Pancreas (tissue), 10 donors: ENCODE data around the gene THPO. TPM values are rescaled to one million over a fixed set of nuclear protein-coding genes. Genes with fewer than 3 reads are reported as not detected.

Source experiments
- ATAC-seq, 4 donors: fragments of 200-7000 bp; cut with Tn5 transposase; one replicate each; pipeline versions ENCODE4 v1.8.0 to v1.9.1; 2020; ENCODE audit warnings: mild to moderate bottlenecking in 4 of 4, moderate library complexity in 4 of 4
- DNase-seq, 6 donors: peaks; one replicate each; pipeline ENCODE4 v3.0.0-alpha.2; 2020
- FAIRE-seq: peaks from 2 replicates; lab custom pipeline; 2012; peaks lifted over from hg19 to GRCh38; lab: Jason Lieb, UNC
- H3K27ac ChIP-seq, 4 donors: fragments of 200-600 bp; sonication (generic); 1 replicate in 3 of 4; 2 replicates in 1 of 4; pipeline versions ENCODE4 v1.5.0 to v1.8.0; 2020
- H3K27me3 ChIP-seq, 4 donors: fragments of 200-600 bp; one replicate each; pipeline ENCODE4 v1.8.0; 2021
- H3K36me3 ChIP-seq, 3 donors: fragments of 200-600 bp; sonication (generic) in 1 of 3; one replicate each; pipeline versions ENCODE4 v1.5.0 to v1.8.0; 2020 to 2021
- H3K4me1 ChIP-seq, 3 donors: fragments of 200-600 bp; one replicate each; pipeline ENCODE4 v1.8.0; 2021
- H3K4me3 ChIP-seq, 4 donors: fragments of 200-600 bp; sonication (generic) in 2 of 4; one replicate each; pipeline versions ENCODE4 v1.5.0 to v1.8.0; 2020 to 2021
- H3K9me3 ChIP-seq, 4 donors: fragments of 200-600 bp; one replicate each; pipeline ENCODE4 v1.8.0; 2021
- CTCF ChIP-seq, 4 donors: fragments of 200-600 bp; sonication (generic) in 3 of 4; IDR thresholded peaks; one replicate each; pipeline versions ENCODE4 v1.5.0 to v1.8.0; 2021; ENCODE audit warnings: antibody characterized with exemption in 4 of 4
- WGBS, 2 donors: extraction: QIAGEN DNeasy Blood & Tissue Kit; methylation state at CpG; one replicate each; pipeline ENCODE4 v1.1.7; 2013; 5-methylcytosine and 5-hydroxymethylcytosine counted together
- intact Hi-C, 3 donors: fragments of 100-400 bp; cut with DNase I; formaldehyde crosslinking; loops; one replicate each; pipeline versions ENCODE4 v1.11.1 to v1.14.2; 2022
- polyA plus RNA-seq, 2 donors: library from polyadenylated mRNA; stranded (reverse); fragments of 200-250 nt; gene quantifications; one replicate each; pipeline ENCODE4 v1.2.3, GENCODE V29; 2013
- total RNA-seq, 6 donors: library from RNA; stranded (reverse); fragmentation: NEBNext Ultra II Directional in 4 of 6; extraction: Animal tissue kit (Norgen Biotek cat#: 25700) in 4 of 6; gene quantifications; one replicate each; pipeline versions ENCODE4 v1.2.1 to v1.2.4, GENCODE V29; 2021 to 2023
- donor health status: healthy with polysubstance abuse.
- donor health status: DM: no; HTN: no; CAD: no; lungs with moderate emphysema.
- donor health status: DM: no; HTN: no; CAD: no.
- donor health status: control.
- donor health status: control.
- donor health status: Bipolar disorder and iron deficiency.
- donor health status: DM: yes; HTN: yes; CAD: no.
- donor health status: DM: no; HTN: no; CAD: no.
- donor health status: DM: no; HTN: no; CAD: no.
- donor health status: DM: yes; HTN: yes; CAD: no.

THPO gene
- total and polyA plus RNA-seq, 8 donors: 0.28 to 1.3 (median 0.54) TPM; not detected in 1

GRCh38 chr3:184366619-184367289 is 11.3 kb downstream of the THPO start:
- DNase-seq (no peak), ATAC-seq (no peak), FAIRE-seq (no peak)
- no peak overlapping the region for H3K4me3 ChIP-seq
- no peaks in the 10 kb centered on the region for H3K9me3 ChIP-seq
- H3K27me3 ChIP-seq: no peaks in the 10 kb centered on the region
- peaks cover 1 to 15% (median 2%) of the 10 kb centered on the region in 3 donors for H3K4me1 ChIP-seq
- TF ChIP-seq CTCF (IDR thresholded peaks at IDR 0.05): no peak
- H3K27ac ChIP-seq: no peak overlapping the region
- intact Hi-C loops: no loop called here
- peaks cover 0 to 8% (median 4%) of the 10 kb centered on the region in 3 donors for H3K36me3 ChIP-seq
- WGBS, 2 donors: 73 to 76% methylated on average over 5 of the region's 5 CpGs

- peak; percentile 78 to 85 (median 83) for ATAC-seq
- WGBS, 2 donors: 0 to 1% methylated on average over 51 to 68 of the region's 68 CpGs
Measured at GRCh38 chr3:184362668-184363546, 15.1 kb downstream of the THPO start.

GRCh38 chr3:184361932-184362667 is 15.9 kb downstream of the THPO start:
- DNase-seq: peak in 4 of 6 donors; percentile 66 to 85 (median 76)
- Histone ChIP-seq H3K4me3 (peak overlapping the region; percentile 74 to 97 (median 78)), H3K9me3 (no peaks in the 10 kb centered on the region), H3K36me3 (peaks cover 0 to 5% (median 0%) of the 10 kb centered on the region in 3 donors), H3K4me1 (peaks cover 0 to 10% (median 0%) of the 10 kb centered on the region in 3 donors), H3K27ac (peak overlapping the region; percentile 91 to 98 (median 97)), H3K27me3 (no peaks in the 10 kb centered on the region)
- ATAC-seq: peak; percentile 42 to 49 (median 46)
- intact Hi-C loops: no loop called here
- WGBS, 2 donors: 0% methylated on average over 33 to 38 of the region's 38 CpGs
- no peak for TF ChIP-seq CTCF (IDR thresholded peaks at IDR 0.05)
- FAIRE-seq: no peak

More at GRCh38 chr3:184362668-184363546, 15.1 kb downstream of the THPO start:
- no peaks in the 10 kb centered on the region for H3K9me3 ChIP-seq
- peak overlapping the region; percentile 91 to 98 (median 97) for H3K27ac ChIP-seq
- TF ChIP-seq CTCF (IDR thresholded peaks at IDR 0.05): peak in 2 of 4 donors; percentile 13 to 31
- intact Hi-C loops: no loop called here
- H3K4me3 ChIP-seq: peak overlapping the region; percentile 74 to 97 (median 78)
- peaks cover 0 to 10% (median 0%) of the 10 kb centered on the region in 3 donors for H3K4me1 ChIP-seq
- peaks cover 0 to 5% (median 0%) of the 10 kb centered on the region in 3 donors for H3K36me3 ChIP-seq
- DNase-seq (peak; percentile 96 to 99 (median 96)), FAIRE-seq (peak; percentile 49)
- H3K27me3 ChIP-seq: no peaks in the 10 kb centered on the region

GRCh38 chr3:184361532-184361931 is 16.5 kb downstream of the THPO start, which contains the start of the genes CLCN2 and POLR2H:
TSS of gene CLCN2 (minus strand) at chr3:184361605. CDS start at chr3:184361479, 126 bp downstream.
TSS of gene POLR2H (plus strand) at chr3:184361710. CDS start at chr3:184363493, 1,783 bp downstream.
- Histone ChIP-seq H3K27me3 (no peaks in the 10 kb centered on the region), H3K27ac (peak within 1 kb of the TSS; percentile 91 to 98 (median 97)), H3K4me1 (peaks cover 0 to 10% (median 0%) of the 10 kb centered on the region in 3 donors), H3K4me3 (peak within 1 kb of the TSS; percentile 74 to 97 (median 78)), H3K36me3 (peaks cover 0 to 5% (median 0%) of the 10 kb centered on the region in 3 donors), H3K9me3 (no peaks in the 10 kb centered on the region)
- intact Hi-C loops: no loop called here
- WGBS, 2 donors: 0 to 1% methylated on average over 40 to 56 of the region's 56 CpGs
- no peak for FAIRE-seq
- TF ChIP-seq CTCF (IDR thresholded peaks at IDR 0.05): no peak
- ATAC-seq: peak; percentile 53 to 68 (median 57)
- DNase-seq: peak; percentile 54 to 87 (median 72)
